Muscle of arm (tissue), 12 donors: ENCODE data around the gene DENND5A. TPM values are rescaled to one million over a fixed set of nuclear protein-coding genes. Genes with fewer than 3 reads are reported as not detected.
"Not testable (repeated sequence)": the region's sequence is repeated elsewhere in the genome, so short reads cannot be mapped to it uniquely, and the experiment has no call there.

ENCODE experiments used
- DNase-seq: peaks from one replicate; pipeline ENCODE4 v3.0.0-alpha.2; 2013
- polyA plus RNA-seq, 12 donors: library from polyadenylated mRNA; unstranded; fragments of 120-200 nt; gene quantifications; one replicate each; pipeline ENCODE4 v1.2.1, GENCODE V29; 2013; ENCODE audit not compliant: insufficient read length in 12 of 12

The DENND5A gene
- polyA plus RNA-seq, 12 donors: 57.5 to 96.2 (median 80.9) TPM; not detected in 1

DNA sequence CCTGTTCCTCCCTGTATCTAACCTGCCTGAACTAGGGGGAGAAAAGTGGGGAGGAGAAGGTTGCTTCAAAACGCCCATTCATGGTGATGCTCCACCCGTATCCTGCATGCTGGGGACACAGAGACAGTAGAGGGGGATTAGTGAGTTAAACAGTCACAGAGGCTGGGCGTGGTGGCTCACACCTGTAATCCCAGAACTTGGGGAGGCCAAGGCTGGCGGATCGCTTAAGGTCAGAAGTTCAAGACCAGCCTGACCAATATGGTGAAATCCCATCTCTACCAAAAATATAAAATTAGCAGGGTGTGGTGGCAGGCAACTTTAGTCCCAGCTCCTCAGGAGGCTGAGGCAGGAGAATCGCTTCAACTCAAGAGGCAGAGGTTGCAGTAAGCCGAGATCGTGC lies 1.8 kb upstream of the DENND5A start:
- no peak for DNase-seq

DNA sequence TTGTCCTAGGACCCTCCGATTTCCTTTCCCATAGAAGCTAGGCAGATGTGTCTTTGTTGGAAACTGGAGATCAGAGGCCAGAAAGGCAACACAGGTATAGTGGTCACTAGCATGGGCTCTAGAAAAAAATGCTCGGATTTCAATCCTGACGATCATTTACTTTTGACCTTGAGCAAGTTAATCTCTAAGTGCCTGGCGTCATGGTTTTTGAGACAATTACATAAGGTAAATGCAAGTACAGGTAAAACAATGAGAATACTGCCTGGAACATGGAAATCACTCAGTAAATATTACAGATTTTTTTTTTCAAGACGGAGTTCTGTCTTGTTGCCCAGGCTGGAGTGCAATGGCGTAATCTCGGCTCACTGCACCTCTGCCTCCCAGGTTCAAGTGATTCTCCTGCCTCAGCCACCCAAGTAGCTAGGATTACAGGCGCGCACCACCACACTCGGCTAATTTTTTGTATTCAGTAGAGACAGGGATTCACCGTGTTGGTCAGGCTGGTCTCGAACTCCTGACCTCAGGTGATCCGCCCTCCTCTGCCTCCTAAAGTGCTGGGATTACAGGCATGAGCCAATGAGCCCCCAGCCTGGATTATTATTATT lies 1.1 kb upstream of the DENND5A start:
- DNase-seq: no peak

DNA sequence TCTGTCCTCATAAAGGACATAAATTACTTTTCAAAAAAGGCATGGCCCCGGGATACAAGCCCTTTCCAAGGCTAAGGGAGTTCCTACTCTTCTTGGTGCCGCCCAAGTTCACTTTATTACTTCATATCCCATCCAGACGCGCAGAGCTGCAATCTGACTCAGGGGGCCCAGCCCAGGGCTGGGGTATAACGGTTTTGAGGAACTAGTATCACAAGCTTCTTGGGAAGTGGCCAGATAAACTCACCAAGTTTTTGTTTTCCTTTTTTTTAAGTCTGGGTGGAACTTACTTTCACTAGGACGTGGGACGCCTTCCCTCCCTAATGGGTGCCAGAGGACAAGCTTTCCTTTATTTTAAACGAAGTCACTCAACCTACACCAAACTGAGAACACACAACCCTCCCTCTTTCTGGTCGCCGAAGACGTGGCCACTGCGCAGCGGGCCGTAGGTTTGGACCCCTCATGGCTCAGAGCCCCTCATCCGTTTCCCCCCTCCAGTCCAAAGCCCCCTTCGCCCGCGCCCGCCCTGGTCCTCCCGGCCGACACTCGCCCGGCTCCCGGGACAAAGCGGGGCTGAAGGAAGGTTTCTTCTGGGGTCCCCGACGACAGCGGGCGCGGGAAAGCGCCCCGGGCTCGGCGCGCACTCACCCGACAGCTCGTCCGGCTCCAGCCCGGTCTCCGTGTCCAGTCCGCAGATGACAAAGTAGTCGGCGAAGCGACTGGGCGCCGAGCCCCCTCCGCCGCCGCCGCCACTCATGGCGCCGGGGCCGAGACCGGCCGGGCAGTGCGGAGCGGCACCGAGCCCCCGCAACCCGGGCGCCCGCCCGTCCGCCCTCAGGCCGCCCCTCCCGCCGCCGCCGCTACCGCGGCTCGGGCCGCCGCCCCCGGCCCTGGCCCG lies 587 bp downstream of the DENND5A start:
- DNase-seq: peak; percentile 82

DNA sequence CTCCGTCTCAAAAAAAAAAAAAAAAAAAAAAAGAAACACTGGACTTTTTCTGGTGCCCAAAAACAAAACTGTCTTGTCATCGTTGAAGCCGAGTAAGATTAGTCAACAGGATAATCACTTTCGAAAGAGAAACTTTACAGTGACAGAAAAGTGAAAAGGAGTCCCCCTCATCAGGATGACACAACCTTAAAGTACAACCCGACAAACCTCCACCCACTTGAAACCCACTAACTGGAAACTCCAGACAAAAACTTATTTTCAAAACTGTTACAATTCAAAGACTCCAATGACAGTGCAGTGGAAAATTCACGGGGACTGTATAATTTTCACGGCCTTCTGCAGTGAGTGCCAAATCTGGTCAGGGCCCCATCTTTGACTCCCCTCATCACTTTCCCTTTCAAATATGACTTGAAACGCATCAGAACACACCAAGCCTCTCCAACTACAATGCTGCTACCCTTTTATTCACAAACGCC lies 1.3 kb downstream of the DENND5A start:
- DNase-seq: no peak

DNA sequence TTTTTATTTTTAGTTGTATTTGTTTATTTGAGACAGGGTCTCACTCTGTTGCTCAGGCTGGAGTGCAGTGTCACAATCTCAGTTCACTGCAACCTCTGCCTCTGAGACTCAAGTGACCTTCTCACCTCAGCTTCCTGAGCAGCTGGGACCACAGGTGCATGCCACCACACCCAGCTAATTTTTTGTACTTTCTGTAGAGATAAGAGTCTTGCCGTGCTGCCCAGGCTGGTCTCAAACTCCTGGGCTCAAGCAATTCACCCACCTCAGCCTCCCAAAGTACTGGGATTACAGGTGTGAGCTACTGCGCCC lies 4.4 kb downstream of the DENND5A start:
- not testable (repeated sequence) for DNase-seq

DNA sequence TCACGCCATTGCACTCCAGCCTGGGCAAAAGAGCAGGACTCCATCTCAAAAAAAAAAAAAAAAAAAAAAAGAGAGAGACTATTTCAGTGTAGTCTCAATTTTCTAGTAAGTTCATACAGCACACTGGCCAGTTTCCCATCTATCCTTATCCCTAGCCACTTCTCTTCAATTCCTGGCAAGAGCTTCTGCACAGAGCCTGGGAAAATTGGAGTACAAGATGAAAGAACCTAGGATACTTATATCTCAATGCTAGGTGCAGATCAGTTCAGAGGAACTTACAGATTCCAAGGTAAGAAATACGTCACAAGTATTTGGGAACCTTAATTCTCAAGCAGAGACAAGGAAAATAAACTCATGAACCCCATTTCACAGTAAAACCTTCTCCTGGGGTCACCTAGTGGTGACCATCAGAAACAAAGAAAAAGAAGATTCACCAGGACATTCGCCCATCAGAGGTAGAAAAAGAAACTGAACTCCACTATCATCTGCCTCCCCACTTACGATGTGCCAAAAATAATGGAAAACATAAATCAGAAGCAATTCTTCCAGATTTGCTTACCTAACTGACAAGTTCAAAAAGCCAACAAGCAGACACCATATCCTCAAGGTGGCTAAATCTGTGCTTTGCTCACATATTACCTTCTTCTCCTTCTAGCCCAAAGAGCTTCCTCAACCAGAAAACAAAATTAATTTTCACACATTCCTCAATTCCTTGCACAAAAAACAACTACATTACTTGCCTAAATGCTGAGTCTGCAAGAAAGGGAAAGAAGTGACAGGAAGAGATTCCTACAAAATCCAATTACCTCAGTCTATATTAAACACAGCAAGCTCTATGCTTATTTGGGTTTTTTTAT lies 4.9 kb downstream of the DENND5A start:
- peak; percentile 35 for DNase-seq

DNA sequence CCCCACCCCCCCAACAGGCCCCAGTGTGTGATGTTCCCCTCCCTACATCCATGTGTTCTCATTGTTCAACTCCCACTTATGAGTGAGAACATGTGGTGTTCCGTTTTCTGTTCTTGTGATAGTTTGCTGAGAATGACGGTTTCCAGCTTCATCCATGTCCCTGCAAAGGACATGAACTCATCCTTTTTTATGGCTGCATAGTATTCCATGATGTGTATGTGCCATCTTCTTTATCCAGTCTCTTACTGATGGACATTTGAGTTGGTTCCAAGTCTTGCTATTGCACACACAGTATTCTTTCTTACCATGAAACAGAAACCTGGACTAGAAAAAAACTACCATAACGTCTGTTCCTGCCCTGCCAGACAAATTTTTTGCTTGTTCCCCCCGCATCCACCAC lies 6.9 kb downstream of the DENND5A start:
- not testable (repeated sequence) for DNase-seq

DNA sequence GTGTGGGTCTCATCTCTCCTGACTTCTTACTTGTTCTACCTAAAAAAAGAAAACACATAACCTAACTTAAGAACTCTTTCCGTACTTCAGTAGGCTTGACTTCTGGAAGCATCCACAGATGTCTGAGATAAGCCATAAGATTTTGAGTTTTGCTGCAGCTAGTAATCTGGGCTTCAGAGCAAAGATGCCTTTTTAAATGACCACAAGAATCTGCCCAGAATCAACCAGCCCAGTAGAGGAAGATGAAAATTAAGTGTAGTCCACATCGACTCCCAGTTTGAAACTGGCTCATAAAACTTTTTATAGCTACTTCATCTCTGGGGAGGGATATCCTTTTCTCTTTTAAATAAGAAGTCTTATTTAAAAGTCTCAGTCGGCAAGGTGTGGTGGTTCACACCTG lies 10.7 kb downstream of the DENND5A start:
- no peak for DNase-seq

DNA sequence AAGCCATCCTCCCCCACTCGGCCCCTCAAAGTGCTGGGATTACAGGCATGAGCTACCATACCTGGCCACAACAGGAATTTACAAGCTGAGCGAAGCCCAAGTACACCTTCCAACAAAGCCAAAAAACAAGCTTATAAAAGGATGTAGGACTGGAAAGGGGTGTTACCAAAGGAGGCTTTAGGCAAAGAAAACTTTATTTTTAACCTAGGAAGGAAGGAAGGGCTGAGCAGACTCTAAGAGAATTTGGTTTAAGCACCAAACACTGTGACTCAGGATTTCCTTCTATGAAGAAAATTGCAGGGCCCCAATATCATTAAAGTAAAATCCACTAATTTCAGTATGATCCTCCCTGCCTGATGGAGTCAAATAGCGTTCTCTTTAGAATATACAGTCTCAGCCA lies 12.1 kb downstream of the DENND5A start:
- DNase-seq: no peak

DNA sequence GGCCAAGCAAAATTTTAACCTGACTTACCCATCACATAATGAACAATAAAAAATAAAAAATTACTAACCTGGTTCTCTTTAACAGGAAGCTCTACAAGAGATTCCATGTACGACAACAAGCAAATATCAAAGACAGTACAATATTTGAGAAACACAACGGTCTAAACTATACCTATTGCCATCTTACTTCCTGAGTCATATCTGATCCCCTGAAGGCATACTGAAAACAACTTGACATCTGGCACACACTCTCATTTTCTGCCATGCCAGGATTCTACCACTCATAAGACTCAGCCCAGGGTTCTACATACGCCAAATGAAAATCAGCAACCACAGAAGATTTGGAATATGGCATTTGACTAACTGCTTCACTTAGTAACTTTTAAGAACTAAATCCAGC lies 13.8 kb downstream of the DENND5A start:
- no peak for DNase-seq

DNA sequence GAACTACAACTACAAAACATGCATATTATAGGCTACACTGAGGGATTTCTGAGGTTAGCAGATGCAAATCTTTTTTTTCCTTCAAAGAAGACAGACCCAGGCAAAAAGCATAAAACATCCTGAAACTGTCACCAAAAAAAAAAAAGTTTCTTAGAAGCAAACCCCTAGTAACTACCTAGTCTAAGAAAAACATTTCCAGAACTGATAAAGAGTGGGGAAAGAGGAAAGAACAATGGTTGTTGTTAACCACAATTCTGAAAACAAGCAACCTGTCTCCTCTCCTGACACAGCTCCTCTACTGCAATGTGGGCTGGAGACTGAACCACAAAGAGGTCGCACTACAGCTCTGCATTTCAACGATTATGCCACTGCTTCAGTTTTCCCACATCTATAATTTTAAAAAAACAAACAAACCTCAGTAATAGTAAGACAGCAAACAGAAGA lies 15.0 kb downstream of the DENND5A start:
- no peak for DNase-seq

DNA sequence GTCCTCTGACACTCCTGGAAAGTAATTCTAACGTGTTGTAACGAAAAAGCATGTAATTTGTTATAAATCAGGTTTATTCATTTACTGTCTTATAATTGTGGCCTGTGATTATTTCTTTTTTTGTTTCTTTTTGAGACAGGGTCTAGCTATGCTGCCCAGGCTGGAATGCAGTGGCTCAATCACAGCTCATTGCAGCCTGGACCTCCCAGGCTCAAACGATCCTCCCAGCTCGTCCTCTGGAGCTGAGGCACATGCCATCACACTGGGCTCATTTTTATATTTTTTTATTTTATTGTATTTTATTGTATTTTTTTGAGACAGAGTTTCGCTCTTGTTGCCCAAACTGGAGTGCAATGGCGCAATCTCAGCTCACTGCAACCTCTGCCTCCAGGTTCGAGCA lies 15.9 kb downstream of the DENND5A start:
- DNase-seq: no peak

DNA sequence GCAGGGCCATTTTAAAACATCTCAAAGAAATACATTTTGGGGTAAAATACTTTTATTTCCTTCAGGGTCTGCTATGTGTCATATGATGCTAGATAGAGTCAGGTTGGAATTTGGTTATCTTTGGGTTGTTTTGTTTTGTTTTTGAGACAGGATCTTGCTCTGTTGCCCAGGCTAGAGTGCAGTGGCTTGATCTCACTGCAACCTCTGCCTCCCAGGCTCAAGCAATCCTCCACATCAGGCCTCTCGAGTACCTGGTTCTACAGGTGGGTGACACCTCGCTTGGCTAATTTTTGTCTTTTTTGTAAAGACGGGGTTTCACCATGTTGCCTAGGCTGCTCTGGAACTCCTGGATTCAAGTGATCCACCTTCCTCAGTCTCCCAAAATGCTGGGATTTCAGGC lies 17.3 kb downstream of the DENND5A start:
- no peak for DNase-seq

DNA sequence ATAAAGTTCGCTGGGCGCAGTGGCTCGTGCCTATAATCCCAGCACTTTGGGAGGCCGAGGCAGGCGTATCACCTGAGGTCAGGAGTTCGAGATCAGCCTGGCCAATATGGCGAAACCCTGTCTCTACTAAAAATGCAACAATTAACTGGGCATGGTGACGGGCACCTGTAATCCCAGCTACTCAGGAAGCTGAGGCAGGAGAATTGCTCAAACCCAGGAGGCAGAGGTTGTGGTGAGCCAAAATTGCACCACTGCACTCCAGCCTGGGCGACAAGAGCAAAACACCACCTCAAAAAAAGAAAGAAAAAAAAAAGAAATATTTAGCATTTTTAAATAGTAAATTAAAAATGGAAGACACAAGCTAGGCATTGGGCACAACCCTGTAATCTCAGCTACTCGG lies 28.9 kb downstream of the DENND5A start:
- not testable (repeated sequence) for DNase-seq

DNA sequence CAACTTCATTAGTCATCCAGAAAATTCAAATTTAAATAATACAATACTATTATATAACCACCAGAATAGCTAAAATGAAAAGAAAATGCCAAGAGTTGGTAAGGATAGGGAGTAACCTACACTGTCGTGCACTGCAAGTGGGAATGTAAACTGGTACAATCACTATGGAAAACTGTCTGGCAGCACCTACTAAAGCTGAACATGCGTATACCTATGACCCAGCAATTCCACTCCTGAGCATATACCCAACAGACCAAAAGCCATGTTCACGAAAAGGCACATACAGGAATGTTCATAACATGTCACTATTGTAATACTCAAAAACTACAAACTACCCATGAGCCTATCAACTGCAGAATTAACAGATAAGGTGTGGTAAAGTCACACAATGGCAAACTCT lies 32.7 kb downstream of the DENND5A start:
- DNase-seq: no peak

DNA sequence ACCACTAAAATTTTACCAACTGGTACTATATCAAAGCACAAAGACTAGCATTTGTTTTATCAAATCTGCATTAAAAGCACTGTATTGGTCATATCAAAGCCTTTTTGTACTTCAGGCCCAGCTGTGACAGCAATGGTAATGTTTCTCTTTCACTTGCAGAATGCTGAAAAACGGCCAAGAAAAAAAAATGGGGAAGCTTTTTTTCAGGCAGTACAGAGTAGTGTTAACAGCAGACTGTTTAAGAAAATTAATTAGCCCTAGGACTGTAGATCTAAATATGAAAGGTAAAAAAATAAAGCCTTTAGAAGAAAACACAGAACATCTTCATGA lies 33.3 kb downstream of the DENND5A start:
- DNase-seq: peak; percentile 66

DNA sequence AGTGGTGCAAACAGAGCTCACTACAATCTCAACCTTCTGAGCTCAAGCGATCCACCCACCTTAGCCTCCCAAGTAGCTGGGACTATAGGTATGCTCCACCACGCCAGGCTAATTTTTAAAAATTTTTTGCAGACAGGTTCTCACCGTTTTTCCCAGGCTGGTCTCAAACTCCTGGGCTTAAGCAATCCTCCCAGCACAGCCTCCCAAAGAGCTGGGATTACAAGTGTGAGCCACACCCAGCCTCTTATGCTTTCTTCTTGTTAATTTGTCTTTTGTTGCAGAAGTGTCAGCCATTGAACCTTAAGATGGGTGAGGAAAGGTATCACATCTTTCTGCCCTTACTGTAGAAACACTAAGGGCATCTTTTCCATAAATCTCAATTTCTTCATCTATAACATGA lies 34.9 kb downstream of the DENND5A start:
- DNase-seq: no peak

DNA sequence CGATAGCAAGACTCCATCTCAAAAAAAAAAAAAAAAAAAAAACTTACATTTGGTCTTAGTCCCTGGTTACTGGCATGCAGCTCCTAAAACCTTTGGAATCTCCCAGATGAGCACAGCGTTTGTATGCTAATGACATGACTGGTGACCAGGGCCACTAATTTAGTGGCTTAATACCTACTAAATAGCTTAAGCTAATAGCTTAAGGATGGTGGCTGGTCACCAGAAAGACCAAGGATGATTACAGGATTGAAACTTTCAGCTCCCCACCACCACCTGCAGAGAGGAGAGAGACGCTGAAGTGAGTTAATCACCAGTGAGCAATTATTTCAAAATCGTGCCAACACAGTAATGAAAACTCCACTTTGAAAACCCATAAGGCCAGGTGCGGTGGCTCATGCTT lies 37.1 kb downstream of the DENND5A start:
- no peak for DNase-seq

DNA sequence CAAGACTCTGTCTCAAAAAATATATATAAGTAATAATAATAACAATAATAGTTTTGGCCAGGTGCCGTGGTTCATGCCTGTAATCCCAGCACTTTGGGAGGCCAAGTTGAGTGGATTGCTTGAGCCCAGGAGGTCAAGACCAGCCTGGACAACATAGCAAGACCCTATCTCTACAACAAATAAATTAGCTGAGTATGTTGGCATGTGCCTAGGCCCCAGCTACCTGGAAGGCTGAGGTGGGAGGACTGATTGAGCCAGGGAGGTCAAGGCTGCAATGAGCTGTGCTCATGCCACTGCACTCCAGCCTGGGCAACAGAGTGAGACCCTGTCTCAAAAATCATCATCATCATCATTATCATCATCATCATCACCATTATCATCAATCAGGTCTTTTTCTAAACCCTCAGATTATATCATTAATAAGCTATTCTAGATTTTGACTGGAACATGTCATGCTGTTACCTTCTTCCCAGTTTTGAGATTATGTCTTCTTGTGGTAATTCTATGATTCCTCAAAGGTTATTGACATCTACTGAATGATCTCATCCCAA lies 39.3 kb downstream of the DENND5A start:
- DNase-seq: no peak

DNA sequence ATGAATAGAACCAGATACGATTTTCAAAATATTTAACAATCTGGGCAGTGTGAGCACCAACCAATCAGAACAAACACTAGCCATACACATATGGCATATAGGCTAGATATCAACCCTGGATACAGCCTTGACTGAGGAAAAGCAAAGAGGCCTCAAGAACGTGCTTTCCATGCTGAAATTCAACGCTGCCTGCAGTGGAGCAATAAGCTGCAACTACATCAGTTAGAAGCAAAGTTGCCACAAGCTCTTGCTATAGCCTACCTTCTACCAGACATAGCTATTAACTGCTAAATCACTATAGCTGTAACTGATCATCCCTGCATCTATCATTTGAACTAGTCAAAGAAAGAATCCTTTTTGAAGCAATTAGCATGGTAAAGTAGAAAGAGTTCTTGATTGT lies 42.5 kb downstream of the DENND5A start:
- DNase-seq: no peak

DNA sequence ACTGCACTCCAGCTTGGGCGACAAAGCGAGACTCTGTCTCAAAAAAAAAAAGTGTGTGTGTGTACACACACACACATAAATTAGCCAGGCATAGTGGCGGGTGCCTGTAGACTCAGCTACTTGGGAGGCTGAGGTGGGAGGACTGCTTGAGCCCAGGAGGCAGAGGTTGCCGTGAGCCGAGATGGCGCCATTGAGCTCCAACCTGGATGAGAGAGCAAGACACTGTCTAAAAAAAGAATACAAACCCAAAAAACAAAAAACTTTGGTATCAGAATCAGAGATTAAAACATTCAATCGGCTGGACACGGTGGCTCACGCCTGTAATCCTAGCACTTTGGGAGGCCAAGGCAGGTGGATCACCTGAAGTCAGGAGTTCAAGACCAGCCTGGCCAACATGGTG lies 44.3 kb downstream of the DENND5A start:
- not testable (repeated sequence) for DNase-seq

DNA sequence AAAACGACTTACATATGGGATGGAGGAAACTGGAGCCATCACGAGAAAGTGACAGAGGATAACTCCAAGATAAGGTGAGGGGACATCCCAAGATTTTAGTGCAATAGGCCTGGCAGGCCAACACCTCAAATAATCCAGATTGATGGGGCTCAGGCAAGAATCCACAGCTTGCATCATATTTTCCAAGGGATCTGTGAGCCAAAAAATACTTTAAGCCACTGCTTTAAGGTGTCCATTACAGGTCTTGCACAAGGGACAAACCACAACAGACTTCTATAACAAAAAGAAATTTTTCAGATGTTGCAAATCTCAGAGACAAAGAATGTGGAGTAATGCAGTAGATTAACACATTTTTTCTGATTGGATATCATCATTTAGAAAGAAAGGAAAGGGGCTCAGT lies 45.6 kb downstream of the DENND5A start:
- DNase-seq: peak; percentile 41
